Globus pallidus (tissue), 1 donor: Measurements from ENCODE around the gene AGAP1.

ENCODE experiments used
- DNase-seq: peaks from one replicate; pipeline ENCODE4 v3.0.0-alpha.2; 2015; ENCODE audit warnings: low spot score

The AGAP1 gene

DNA sequence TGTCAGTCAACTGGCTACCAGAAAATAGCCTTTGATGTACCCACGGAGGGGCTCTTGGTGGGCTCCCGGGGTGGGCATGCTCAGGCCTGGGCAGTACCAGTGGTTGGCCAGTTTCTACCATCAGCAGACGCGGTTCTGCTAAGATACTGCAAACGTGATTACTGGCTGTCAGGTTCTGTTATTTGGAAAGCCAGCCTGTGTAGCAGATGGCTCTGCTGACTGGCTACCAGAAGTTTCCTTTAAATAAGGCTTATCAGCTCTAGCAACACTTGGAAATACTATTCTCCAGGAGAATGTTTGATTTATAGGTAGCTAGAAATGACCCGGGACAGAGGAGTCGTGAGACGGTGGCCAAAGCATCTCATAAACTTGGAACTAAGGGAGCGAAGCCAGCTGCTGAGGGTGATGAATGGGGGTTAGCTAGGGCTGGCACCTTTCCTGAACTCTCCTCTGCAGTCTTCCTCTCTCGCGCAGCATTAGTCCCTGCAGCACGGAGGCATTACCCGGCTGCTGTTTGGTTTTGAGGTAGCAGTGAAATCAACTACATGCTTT, 171.9 kb downstream of the AGAP1 start:
- DNase-seq = no peak

DNA sequence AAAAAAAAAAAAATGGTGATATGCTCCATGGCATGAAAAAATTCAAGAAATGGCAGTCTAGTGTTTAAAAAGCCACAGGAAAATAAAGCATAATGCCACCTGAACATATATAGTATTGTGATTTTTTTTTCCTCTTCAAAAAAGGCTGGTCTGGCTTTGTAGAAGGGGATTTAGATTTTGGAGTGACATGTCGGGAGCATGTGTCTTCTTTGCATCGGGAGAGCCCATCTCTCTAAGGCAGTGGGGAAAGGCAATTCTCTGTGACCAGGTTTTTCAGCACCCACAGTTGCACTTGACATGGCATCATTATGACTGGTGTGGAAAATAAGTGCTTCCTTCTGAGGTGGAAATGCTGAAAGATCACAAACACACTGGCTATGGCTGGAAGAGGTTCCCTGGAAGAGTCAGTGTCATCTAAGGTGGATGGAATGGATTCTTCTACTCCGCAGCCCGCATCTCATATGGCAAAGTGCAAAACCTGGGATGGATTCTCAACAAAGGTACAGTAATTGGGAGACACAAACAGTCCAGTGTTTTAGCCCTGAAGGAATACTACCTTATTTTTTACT, 172.5 kb downstream of the AGAP1 start:
- peak; percentile 81 for DNase-seq

DNA sequence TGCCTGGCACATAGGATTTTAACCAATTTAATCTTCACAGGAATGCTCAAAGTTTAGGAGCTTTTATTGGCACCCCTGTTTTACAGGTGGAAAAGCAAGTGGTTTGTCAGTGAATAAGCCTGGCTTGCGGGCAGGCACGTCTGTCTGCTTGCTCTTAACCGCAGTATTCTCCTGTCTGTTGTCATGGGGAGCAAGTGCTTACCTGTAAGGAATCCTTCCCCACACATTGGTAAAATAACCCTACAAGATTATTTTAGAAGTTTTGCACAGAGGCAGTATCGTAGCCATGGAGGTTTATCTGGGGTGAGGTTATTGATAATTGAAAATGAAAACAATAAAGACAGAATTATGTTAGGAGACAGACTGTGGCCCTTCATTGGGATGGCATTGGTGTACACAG, 174.9 kb downstream of the AGAP1 start:
- DNase-seq = no peak

DNA sequence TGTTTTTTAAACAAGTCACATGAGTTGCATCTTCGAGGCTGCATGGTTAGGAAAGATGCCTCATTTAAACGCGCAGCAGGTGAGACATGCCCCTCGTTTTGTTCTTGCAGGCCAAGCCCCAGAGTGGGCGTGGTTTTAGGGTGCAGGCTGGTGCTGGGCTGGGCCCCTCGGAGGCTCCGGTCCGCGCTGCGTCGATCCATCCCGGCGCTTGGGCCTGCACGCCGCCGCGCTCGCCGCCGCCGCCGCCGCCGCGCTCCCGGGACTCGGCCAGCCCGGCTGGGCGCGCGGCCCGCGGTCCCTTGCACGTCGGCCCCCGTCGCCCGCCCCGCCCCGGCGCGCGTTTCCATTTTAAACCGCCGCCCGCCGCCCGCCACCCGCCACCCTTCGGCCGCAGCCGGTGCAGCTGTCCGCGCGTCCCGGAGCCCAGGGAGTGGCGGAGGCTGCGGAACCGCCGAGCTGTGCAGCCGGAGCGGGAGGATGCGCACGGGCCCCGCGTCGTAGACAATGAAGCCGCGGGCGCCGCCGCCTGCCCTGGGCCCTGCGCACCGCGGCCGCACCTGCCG, 175.5 kb downstream of the AGAP1 start:
- peak; percentile 76 for DNase-seq

DNA sequence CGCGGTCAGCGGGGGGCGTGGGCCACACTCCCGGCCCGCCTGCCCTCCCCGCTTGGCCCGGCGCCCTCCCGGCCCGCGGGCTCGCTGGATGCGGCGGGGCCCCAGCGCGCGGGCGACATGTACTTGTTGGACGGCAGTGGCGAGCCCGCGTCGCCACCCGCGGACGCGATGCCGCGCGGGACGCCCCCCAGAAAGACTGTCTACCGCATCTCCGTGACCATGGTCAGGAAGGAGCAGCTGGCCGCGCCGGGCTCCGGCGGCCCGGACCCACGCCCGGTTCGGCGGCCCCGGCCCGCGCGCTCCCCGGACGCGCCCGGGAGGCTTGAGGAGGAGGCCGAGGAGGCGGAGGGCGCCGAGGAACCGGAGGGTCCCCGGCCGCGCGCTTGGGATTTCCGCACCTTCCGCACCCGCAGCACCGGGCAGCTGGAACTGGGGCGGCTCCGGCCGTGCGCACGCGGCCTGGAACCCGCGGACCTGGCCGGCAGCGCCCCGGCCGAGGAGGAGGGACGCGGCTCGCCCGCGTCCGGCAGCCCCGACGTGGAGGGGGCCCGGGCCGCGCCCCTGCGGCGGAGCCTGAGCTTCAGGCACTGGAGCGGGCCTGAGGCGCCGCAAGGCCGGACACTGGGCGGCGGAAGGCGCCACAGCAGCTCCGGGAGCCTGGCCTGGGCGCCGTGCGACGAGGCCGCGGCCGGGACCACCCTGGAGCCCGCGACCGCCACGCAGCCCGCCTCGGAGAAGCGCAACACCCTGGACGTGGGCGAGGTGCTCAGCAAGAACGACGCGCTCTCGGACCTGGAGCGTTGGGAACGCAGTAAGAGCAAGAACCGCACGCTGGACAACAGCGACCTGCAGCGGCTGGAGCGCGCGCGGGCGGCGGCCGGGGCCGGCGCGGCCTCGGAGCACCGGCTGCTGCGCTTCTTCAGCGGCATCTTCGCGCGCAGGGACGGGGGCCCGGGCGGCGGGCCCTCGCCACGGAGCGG, 176.4 kb downstream of the AGAP1 start:
- DNase-seq = no peak

DNA sequence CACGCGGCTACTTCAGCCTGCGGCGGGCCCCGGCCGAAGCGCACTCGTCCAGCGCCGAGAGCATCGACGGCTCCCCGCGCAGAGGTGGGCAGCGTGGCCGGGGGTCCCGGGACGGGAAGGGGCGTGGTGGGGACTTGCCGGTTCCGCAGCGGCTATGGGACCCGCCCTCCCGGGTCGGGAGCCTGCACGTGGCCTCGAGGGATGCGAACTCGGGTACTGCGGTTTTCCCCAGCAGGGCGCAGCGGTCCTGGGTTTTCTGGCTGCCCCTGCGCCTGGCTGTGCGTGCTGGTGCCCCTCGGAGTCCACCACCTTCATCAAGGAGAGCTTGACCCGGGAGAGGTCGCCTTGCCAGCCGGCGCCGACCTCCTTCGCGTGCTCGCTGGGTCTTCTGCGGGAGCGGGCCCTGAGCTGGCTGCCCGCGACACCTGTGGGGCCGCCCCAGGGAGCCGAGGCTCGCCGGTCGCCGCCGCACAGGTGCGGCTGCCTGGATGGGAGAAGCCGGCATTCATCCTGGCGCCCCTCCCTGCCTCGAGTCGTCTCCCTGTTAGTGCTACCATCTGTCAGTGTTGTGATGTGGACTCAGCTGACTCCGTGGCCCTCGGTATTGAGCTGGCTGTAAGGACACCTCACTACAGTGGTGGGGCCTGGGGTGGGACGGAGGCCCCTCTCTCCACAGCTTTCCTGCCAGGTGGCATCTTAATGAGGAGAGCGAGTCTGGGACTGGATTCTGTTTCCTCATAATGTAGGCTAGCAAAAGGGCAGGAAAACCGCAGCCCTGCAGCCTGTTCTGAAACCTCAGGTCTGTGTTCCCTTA, 177.3 kb downstream of the AGAP1 start:
- no peak for DNase-seq

DNA sequence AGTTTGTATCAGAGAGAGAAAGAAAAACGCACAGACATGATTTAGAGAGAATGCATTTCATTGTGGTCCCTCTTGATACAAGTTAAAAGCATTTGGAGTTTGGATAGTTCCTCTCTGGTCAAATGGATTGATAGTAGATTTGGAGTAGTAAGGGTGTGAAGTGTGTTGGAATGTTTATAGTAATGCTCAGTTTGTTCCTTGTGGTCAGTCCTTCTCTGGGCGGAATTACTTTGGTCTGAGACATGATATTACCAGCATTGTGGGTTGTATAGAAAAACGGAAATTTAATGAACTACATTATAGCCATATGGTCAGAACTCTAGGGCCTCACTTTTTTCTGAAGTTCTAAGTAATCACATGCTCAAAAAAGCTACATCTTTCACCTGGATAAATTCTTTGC, 178.9 kb downstream of the AGAP1 start:
- DNase-seq = no peak

DNA sequence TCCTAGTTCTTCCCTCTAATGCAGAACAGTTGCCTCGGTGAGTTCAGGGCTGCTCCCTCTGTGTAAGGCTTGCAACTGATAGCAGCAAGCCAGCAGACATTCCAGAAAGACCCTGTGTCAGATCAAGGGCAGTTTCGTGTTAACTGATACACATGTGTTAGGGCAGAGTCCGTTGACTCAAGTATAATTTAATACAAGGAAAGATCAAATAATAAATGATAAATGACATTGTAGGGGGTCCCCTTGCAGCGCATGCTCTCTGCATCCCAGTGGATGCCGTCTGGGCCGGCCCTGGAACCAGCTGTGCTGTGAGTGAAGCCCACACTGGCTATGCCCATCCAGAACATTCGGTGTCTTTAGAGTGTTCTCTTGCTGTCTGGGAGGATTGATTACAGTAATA, 180.3 kb downstream of the AGAP1 start:
- no peak for DNase-seq

DNA sequence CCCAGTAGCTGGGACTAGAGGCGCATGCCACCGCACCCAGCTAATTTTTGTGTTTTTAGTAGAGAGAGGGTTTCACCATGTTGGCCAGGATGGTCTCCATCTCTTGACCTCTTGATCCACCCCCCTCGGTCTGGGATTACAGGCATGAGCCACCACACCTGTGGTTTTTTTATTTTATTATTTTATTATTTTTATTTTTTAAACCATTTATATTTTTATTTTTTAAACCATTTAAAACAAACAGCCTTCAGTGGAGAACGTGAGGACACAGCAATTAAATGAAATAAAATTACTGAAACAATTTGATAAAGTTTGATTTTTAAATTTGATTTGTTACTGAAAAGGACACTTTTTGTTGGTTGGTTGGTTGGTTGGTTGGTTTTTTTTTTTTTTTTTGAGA, 181.0 kb downstream of the AGAP1 start:
- no peak for DNase-seq

DNA sequence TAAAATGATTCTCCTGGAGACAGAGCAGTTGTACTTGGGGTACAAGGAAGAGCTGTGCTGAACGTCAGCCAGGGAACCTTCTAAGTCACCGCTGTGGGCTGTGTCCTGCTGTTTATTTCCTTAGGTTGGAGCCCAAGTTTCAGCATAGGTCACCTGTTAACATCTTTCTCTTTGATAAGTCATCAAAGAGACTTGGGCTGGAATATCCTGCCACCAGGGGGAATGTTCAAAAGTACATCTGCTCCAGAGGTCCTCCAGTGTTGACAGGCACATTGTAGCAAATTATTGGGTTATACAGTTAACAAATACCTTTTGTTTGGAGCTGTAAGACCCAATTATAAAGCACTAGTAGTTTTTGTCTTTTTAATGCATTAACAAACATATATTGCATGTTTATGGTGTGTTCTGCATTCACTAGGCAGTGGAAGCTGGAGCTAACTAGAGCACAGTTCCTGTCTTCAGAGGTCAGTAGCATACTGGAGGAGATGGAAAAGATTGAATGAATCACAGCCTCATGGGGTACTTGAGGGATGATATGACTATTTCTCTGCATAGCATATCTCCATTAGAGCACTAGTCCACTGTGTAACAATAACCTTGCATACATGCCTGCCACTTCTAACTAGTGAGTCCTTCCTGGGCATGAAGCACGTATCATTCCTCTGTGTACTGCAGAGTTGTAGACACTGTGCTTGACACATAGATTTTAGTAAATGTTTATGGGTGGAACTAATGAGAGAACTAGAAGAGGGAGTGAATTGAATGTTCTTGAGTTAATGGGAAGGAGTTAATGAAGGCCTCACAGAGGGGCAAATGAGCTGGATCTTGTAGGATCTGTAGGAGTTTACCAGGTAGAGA, 182.1 kb downstream of the AGAP1 start:
- no peak for DNase-seq

DNA sequence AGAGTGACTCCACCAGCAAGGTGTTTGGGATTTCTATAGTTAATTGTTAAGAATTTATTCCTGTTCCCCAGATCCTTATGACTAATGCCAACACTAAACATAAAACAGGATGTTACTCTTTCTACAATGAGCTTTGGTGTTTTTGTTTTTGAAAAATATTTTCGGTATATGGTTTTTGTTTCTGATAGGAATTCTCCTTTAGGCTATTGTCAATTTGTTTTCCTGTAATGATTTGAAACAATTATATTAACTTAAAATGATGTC, 182.6 kb downstream of the AGAP1 start:
- no peak for DNase-seq

DNA sequence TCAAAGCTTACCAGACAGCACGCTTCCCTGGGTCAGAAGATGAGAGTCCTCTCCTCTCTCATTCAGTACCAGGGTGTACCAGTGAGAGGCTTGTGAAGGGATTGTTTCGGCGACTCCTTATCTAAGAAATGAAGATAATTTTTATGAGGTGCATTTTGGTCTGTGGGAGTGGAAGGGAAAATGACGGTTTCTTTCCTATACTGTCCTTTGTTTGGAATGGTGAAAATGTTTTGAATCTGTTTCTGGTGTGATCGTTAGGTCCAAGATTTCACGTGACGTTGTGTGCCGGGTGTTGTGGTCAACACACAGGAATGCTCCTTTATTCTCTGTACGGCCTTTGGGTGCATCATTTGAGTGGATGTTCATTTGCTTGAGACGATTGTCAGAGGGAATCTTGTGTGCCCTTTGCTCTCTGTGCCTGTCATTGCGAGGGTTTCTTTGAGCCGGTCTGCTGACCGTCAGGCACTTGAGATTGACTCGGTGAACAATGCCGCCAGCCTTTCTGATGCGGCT, 183.5 kb downstream of the AGAP1 start:
- DNase-seq = no peak

DNA sequence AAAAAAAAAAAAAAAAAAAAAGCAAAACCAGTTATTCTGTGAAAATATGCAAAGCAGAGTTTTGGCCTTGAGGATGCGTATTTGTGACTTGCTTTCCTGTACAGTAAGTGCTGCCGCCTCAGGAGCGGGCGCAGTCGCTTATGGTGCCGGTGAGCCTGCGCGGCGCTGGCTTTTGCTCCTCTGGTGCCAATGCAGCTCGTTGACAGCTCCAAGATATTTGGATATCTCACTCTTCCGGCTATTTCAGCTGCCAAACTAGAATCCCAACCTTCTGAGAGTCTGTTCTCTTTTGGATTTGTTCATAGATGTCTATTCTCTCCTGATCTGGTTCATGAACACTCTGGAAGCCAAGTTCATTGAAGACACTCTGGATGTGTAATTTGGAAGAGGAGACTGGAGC, 184.1 kb downstream of the AGAP1 start:
- DNase-seq = no peak

DNA sequence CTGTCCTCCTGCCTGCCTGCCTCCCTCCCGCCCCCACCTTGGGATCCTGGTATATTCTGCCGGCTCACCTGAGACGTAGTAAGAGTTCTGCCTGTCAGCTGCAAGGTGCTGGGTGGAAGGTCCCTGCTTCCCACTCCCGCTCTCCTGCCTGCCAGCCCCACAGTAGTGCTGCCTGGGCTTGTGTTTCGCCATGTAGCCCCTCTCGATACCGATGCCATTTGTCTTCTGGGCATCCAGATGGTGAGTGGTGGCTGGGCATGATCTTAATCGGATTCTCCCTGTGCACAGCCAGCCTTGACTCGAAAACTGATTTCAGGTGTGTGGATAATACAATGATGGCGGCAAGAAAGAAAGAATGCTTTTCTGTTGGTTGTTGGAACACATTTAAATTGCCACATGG, 184.9 kb downstream of the AGAP1 start:
- no peak for DNase-seq

DNA sequence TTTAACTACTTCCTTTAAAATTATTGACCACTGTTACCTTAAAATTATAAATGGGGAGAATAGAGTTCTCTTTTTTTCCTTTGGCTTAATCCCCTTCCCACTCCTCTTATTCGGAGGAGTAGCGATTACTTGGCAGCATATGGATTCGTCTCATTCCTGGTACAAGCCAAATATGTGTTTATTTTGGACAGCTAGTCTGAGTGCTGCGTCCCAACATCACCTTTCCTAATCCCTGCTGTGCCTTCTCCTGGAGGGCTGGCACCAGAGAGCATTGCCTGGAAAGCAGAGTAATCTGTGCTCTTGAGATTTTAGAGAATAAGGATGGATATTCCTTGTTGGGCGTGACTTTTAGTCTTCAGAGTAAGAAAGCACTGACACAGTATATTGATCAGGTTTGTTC, 185.6 kb downstream of the AGAP1 start:
- no peak for DNase-seq

DNA sequence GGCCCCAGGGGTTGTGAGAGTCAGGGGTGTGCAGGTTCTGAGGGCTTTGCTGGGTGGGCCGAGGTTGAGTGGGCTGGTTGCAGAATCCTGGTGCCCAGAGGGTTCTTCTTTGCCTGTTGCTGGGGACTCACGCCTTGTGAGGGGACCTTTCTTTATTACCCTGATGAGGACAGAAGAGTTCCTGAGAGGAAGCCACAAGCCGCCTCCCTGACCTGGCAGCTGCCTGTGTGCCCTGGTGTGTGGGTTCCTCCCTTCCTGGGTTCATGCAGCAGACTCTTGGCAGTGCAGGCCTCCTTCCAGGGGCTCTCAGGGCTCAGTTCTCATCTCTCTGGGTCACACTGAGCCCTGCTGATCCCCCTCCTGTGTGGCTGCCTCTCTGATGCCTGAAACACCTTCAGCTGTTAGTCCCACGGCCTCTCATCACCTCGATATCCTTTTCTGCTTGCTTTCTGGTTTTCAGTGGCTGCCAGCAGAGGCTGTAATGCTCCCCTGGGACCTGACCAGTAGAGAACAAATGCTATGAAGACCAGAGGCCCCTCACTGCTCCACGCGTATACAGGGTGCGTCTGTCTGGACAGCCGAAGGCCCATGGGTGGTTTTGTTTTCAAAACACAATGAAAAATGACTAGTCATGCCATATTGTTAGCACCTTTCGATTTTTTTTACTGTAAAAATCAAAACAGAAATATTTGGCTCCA, 191.3 kb downstream of the AGAP1 start:
- DNase-seq = no peak

DNA sequence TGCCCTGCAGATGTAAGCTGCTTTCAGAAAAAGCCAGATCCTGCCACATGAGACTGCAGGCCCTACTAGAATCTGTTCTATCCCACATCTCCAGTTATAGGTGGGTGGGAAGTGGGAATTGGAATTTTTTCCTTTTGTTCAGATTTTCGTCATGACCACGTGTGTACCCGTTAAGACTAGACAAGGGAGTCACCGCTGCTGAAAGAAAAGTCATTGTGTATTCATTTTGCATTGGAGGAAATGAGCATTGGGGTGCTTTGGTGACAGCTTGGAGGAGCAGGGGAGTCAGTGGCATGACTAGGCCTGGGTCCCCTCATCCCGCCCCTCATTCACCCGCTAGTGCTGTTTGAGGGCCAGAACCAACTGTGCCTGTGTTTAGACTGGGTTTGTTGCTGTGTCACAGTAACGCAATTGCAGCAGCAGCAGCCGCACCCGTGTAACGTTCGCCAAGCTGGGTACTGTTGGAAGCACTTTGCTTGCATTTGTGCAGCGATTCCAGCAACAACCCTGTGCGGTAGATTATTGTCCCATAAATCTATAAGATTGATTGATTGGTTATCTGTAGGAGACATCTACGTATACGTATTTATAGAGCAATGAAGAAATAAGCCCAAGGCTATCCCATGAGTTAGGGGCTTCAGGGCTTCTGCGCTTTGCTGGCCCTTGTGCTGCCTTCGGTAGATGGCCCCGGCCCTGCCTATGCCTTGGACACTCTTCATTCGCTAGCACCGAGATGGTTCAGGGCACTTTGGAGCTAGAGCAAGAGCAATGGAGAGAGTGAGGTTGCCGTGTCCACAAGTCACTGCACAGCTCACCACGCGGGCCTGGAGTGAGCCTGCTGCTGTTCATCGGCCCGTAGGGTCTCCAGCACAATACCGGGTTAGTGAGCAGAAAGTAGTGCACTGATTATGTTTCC, 194.9 kb downstream of the AGAP1 start:
- DNase-seq = no peak

DNA sequence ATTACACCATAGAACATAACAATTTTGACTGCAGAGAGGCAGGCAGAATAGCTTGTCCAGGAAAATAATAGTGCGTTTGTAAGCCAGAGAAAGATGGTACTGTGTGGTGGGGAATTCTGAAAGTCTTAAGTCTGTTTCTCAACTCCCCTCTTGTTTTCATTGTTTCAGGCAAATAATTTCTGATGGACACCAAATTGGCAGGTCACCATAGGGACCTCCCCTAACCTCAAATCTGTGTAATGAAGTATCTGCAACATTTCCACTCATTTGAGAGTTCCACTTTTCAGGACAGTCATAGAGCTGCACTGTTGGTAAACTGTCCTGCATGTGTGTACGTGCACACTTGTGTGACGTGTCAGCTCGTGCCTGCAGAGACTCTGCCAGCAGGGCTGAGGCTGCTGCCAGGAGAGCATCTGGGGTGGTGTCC, 195.6 kb downstream of the AGAP1 start:
- DNase-seq = peak; percentile 72

DNA sequence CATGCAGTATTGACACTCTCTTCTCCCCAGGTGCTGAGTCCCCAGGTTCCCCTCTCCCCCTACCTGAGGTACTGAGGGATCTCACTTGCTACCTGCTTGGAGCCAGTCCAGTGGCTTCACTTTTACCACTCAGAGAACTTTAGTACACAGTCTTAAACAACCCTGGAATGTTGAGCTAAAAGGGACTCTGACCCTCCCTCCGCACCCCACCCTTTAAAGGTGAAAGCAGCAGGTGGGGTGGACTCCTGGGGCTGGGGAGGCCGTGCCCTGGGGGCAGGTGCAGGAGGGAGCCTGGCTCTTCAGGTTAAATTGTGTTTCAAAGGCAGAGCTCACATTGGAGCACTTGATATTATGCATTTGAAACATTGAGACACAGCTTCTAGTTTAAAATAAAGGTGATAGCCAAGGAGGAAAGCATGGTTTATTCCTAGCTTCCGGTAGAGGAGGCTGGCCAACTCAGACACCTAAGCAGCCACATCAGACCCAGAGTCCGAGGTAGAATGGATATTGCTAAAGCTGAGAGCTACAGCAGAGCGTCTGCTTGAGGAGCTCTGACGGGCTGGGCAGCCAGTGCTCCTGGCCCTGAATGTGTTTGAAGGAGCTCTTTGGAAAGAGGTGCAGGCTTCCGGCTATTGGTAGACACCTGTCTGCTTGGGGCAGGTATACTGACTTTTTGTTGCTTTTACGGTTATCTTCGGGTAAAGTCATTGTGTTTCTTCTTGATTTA, 196.4 kb downstream of the AGAP1 start:
- no peak for DNase-seq
